ENCODE data around the gene ZNF740.

GRCh38 chr12:53233671-53234121, 53.2 kb downstream of the ZNF740 start:
- TF ChIP-seq CTCF (IDR thresholded peaks at IDR 0.05) (no peak), POLR2A (IDR thresholded peaks at IDR 0.05) (no peak)

All from body of pancreas (tissue), 4 donors.